ENCODE data around the gene RSPO1.

The RSPO1 gene

GRCh38 chr1:37564892-37565291, 69.8 kb downstream of the RSPO1 start:
- DNase-seq (ENCODE audit: low spot score), result no peak

DNA sequence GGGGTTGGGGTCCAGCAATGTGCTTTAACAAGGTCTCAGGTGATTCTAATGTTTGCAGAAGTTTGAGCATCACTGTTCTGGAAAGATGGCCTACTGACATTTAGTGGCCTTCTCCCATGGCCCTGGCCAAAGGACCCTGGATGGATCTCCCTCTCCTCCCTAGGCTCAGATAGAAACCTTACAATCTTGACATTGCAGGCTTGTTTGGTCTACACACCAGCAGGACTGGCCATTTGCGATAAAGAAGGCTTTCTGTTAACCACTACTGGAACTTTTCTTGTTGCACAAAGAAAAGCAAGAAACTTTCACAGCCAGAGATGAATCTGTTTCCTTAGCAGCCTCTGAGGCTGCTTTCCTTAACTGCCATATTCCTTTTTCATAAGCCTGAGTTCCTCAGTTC, 71.7 kb downstream of the RSPO1 start:
- no peak for DNase-seq (ENCODE audit: low spot score)

All from SW480 (cell line).